ENCODE data around the gene SPIN1. TPM values are rescaled to one million over a fixed set of nuclear protein-coding genes. Genes with fewer than 3 reads are reported as not detected.

The SPIN1 gene
- total and polyA plus RNA-seq, 5 experiments from 2014 or later = 22.4 to 37.5 (median 26.7) TPM

- Mint-ChIP-seq H3K27me3 (no peaks in the 10 kb centered on the region), H3K4me1 (peaks cover 0 to 8% (median 5%) of the 10 kb centered on the region in 4 donors), H3K4me3 (no peak overlapping the region), H3K27ac (no peak overlapping the region), H3K9me3 (peaks cover 0 to 54% (median 25%) of the 10 kb centered on the region in 9 donors), H3K36me3 (peaks cover 45 to 69% (median 67%) of the 10 kb centered on the region in 3 donors)
- DNase-seq (no peak), ATAC-seq (no peak)
- POLR2A ChIA-PET = no interaction called here
These were observed 32.0 kb downstream of the SPIN1 start for GRCh38 chr9:88420227-88420626.

GRCh38 chr9:88421348-88421747, 33.1 kb downstream of the SPIN1 start:
- H3K36me3 Mint-ChIP-seq = peaks cover 41 to 66% (median 65%) of the 10 kb centered on the region in 3 donors
- no peaks in the 10 kb centered on the region for H3K27me3 Mint-ChIP-seq
- peaks cover 0 to 47% (median 21%) of the 10 kb centered on the region in 9 donors for H3K9me3 Mint-ChIP-seq
- peaks cover 4 to 15% (median 10%) of the 10 kb centered on the region in 4 donors for H3K4me1 Mint-ChIP-seq
- POLR2A ChIA-PET = no interaction called here
- ATAC-seq (no peak), DNase-seq (no peak)
- no peak overlapping the region for H3K27ac Mint-ChIP-seq
- peak overlapping the region in 1 of 10 donors; percentile 29 for H3K4me3 Mint-ChIP-seq

- POLR2A ChIA-PET = no interaction called here
- H3K27ac Mint-ChIP-seq = peak overlapping the region in 2 of 10 donors; percentile 7 to 26
- DNase-seq = no peak
These were observed 37.3 kb downstream of the SPIN1 start for GRCh38 chr9:88425538-88425950.

GRCh38 chr9:88426651-88427050, 38.4 kb downstream of the SPIN1 start:
- Mint-ChIP-seq H3K27me3 (no peaks in the 10 kb centered on the region), H3K36me3 (peaks cover 0 to 53% (median 23%) of the 10 kb centered on the region in 3 donors), H3K9me3 (peaks cover 0 to 3% (median 0%) of the 10 kb centered on the region in 9 donors), H3K4me1 (peaks cover 5 to 24% (median 10%) of the 10 kb centered on the region in 4 donors), H3K4me3 (no peak overlapping the region), H3K27ac (no peak overlapping the region)
- no peak for DNase-seq
- POLR2A ChIA-PET = no interaction called here
- ATAC-seq = no peak

More at GRCh38 chr9:88425538-88425950, 37.3 kb downstream of the SPIN1 start:
- Mint-ChIP-seq H3K27me3 (no peaks in the 10 kb centered on the region), H3K4me1 (peaks cover 5 to 24% (median 10%) of the 10 kb centered on the region in 4 donors), H3K36me3 (peaks cover 9 to 55% (median 34%) of the 10 kb centered on the region in 3 donors), H3K4me3 (peak overlapping the region in 1 of 10 donors; percentile 30), H3K9me3 (peaks cover 0 to 12% (median 6%) of the 10 kb centered on the region in 9 donors)
- no peak for ATAC-seq

- DNase-seq (no peak), ATAC-seq (no peak)
- Mint-ChIP-seq H3K27ac (no peak overlapping the region), H3K9me3 (no peaks in the 10 kb centered on the region), H3K36me3 (peaks cover 7 to 63% (median 31%) of the 10 kb centered on the region in 3 donors), H3K4me1 (peaks cover 7 to 38% (median 15%) of the 10 kb centered on the region in 4 donors), H3K27me3 (no peaks in the 10 kb centered on the region), H3K4me3 (no peak overlapping the region)
- POLR2A ChIA-PET = no interaction called here
These were observed 41.6 kb downstream of the SPIN1 start for GRCh38 chr9:88429595-88430430.

- Mint-ChIP-seq H3K27me3 (no peaks in the 10 kb centered on the region), H3K9me3 (peaks cover 0 to 1% (median 0%) of the 10 kb centered on the region in 9 donors), H3K27ac (peak overlapping the region in 2 of 10 donors; percentile 21 to 56), H3K4me3 (no peak overlapping the region), H3K36me3 (peaks cover 16 to 80% (median 50%) of the 10 kb centered on the region in 3 donors), H3K4me1 (peaks cover 14 to 40% (median 28%) of the 10 kb centered on the region in 4 donors)
- ATAC-seq (no peak), DNase-seq (no peak)
- POLR2A ChIA-PET = no interaction called here
These were observed 45.5 kb downstream of the SPIN1 start for GRCh38 chr9:88433583-88434255.

GRCh38 chr9:88435336-88435735, 47.1 kb downstream of the SPIN1 start:
- ATAC-seq (no peak), DNase-seq (no peak)
- POLR2A ChIA-PET = no interaction called here
- no peaks in the 10 kb centered on the region for H3K27me3 Mint-ChIP-seq
- peaks cover 16 to 70% (median 47%) of the 10 kb centered on the region in 3 donors for H3K36me3 Mint-ChIP-seq
- peak overlapping the region in 2 of 10 donors; percentile 24 to 28 for H3K27ac Mint-ChIP-seq
- H3K4me1 Mint-ChIP-seq = peaks cover 11 to 36% (median 35%) of the 10 kb centered on the region in 4 donors
- H3K4me3 Mint-ChIP-seq = no peak overlapping the region
- peaks cover 0 to 1% (median 0%) of the 10 kb centered on the region in 9 donors for H3K9me3 Mint-ChIP-seq

GRCh38 chr9:88436379-88436778, 48.1 kb downstream of the SPIN1 start:
- peak overlapping the region in 1 of 10 donors; percentile 11 for H3K4me3 Mint-ChIP-seq
- peak overlapping the region in 1 of 10 donors; percentile 7 for H3K27ac Mint-ChIP-seq
- no peaks in the 10 kb centered on the region for H3K27me3 Mint-ChIP-seq
- DNase-seq (no peak), ATAC-seq (no peak)
- peaks cover 16 to 72% (median 53%) of the 10 kb centered on the region in 3 donors for H3K36me3 Mint-ChIP-seq
- POLR2A ChIA-PET = no interaction called here
- peaks cover 0 to 1% (median 0%) of the 10 kb centered on the region in 9 donors for H3K9me3 Mint-ChIP-seq
- H3K4me1 Mint-ChIP-seq = peaks cover 13 to 40% (median 36%) of the 10 kb centered on the region in 4 donors

GRCh38 chr9:88437210-88438146, 49.2 kb downstream of the SPIN1 start:
- ATAC-seq (no peak), DNase-seq (no peak)
- H3K9me3 Mint-ChIP-seq = peaks cover 0 to 1% (median 0%) of the 10 kb centered on the region in 9 donors
- H3K27me3 Mint-ChIP-seq = no peaks in the 10 kb centered on the region
- H3K36me3 Mint-ChIP-seq = peaks cover 16 to 74% (median 52%) of the 10 kb centered on the region in 3 donors
- H3K27ac Mint-ChIP-seq = no peak overlapping the region
- H3K4me1 Mint-ChIP-seq = peaks cover 18 to 48% (median 43%) of the 10 kb centered on the region in 4 donors
- no peak overlapping the region for H3K4me3 Mint-ChIP-seq
- POLR2A ChIA-PET = no interaction called here

- H3K4me1 Mint-ChIP-seq = peaks cover 20 to 51% (median 45%) of the 10 kb centered on the region in 4 donors
- H3K27ac Mint-ChIP-seq = peak overlapping the region in 3 of 10 donors; percentile 6 to 33 (median 12)
- peaks cover 11 to 66% (median 38%) of the 10 kb centered on the region in 3 donors for H3K36me3 Mint-ChIP-seq
- H3K27me3 Mint-ChIP-seq = no peaks in the 10 kb centered on the region
- H3K4me3 Mint-ChIP-seq = no peak overlapping the region
- ATAC-seq (no peak), DNase-seq (no peak)
- H3K9me3 Mint-ChIP-seq = peaks cover 0 to 1% (median 0%) of the 10 kb centered on the region in 9 donors
- POLR2A ChIA-PET = no interaction called here
These were observed 50.6 kb downstream of the SPIN1 start for GRCh38 chr9:88438811-88439210.

- Mint-ChIP-seq H3K27me3 (no peaks in the 10 kb centered on the region), H3K4me3 (peak overlapping the region in 1 of 10 donors; percentile 22), H3K9me3 (peaks cover 0 to 10% (median 3%) of the 10 kb centered on the region in 9 donors), H3K4me1 (peaks cover 25 to 49% (median 48%) of the 10 kb centered on the region in 4 donors), H3K27ac (peak overlapping the region in 1 of 10 donors; percentile 22), H3K36me3 (peaks cover 19 to 56% (median 36%) of the 10 kb centered on the region in 3 donors)
- ATAC-seq (no peak), DNase-seq (no peak)
- POLR2A ChIA-PET = no interaction called here
These were observed 53.2 kb downstream of the SPIN1 start for GRCh38 chr9:88441301-88442007.

All from naive thymus-derived CD8-positive, alpha-beta T cell (primary cell).